ENCODE data around the gene KCNH3. TPM values are rescaled to one million over a fixed set of nuclear protein-coding genes. Genes with fewer than 3 reads are reported as not detected.

Gene KCNH3
- total and polyA plus RNA-seq, 4 donors, result 0.07 to 0.24 (median 0.19) TPM; not detected in 1

- no peak for TF ChIP-seq ZBTB33 (IDR thresholded peaks at IDR 0.05)
- TF ChIP-seq YY1 (IDR thresholded peaks at IDR 0.05), result no peak
- TF ChIP-seq NR2F2 (IDR thresholded peaks at IDR 0.05), result no peak
- no peak for TF ChIP-seq MAX (IDR thresholded peaks at IDR 0.05)
- TF ChIP-seq FOXA1 (IDR thresholded peaks at IDR 0.05), result no peak
- TF ChIP-seq FOXA2 (IDR thresholded peaks at IDR 0.05), result no peak
- TF ChIP-seq HNF4A (conservative IDR thresholded peaks at IDR 0.05), result no peak
- no peak for TF ChIP-seq EGR1 (IDR thresholded peaks at IDR 0.05; ENCODE audit: low read depth in 2 of 2)
Observed at GRCh38 chr12:49562831-49563230, 24.0 kb downstream of the KCNH3 start (continued).

- 93% methylated on average over 14 of the region's 14 CpGs for WGBS
- H3K4me3 ChIP-seq (ENCODE audit: low read depth in 1 of 3, low read length in 3 of 3), result no peak overlapping the region
- no peak overlapping the region for H3K27ac ChIP-seq (ENCODE audit: low read depth in 1 of 2, low read length in 2 of 2)
- TF ChIP-seq TAF1 (conservative IDR thresholded peaks at IDR 0.05) (no peak), MAX (IDR thresholded peaks at IDR 0.05) (no peak), ATF3 (IDR thresholded peaks at IDR 0.05) (no peak)
- peaks cover 3 to 21% (median 18%) of the 10 kb centered on the region in 4 donors for H3K4me1 ChIP-seq (ENCODE audit: control insufficient read depth in 4 of 4, insufficient read depth in 4 of 4, low read length in 3 of 4)
- H3K9me3 ChIP-seq (ENCODE audit: control insufficient read depth in 4 of 4, low read length in 3 of 4), result no peaks in the 10 kb centered on the region
- no peak overlapping the region for H3K9ac ChIP-seq (ENCODE audit: low read depth in 1 of 2, low read length in 2 of 2)
- H3K27me3 ChIP-seq (ENCODE audit: control insufficient read depth in 4 of 4, insufficient read depth in 4 of 4, low read length in 3 of 4), result no peaks in the 10 kb centered on the region
- DNase-seq (ENCODE audit: low spot score), result no peak
- H3K36me3 ChIP-seq (ENCODE audit: control insufficient read depth in 4 of 4, insufficient read depth in 3 of 4, low read depth in 1 of 4, low read length in 3 of 4), result peaks cover 14 to 57% (median 42%) of the 10 kb centered on the region in 4 donors
Observed at GRCh38 chr12:49563951-49564685, 25.3 kb downstream of the KCNH3 start.

- Histone ChIP-seq H3K27ac (ENCODE audit: low read depth in 1 of 2, low read length in 2 of 2) (no peak overlapping the region), H3K4me3 (ENCODE audit: low read depth in 1 of 3, low read length in 3 of 3) (no peak overlapping the region), H3K9me3 (ENCODE audit: control insufficient read depth in 4 of 4, low read length in 3 of 4) (no peaks in the 10 kb centered on the region), H3K9ac (ENCODE audit: low read depth in 1 of 2, low read length in 2 of 2) (no peak overlapping the region), H3K36me3 (ENCODE audit: control insufficient read depth in 4 of 4, insufficient read depth in 3 of 4, low read depth in 1 of 4, low read length in 3 of 4) (peaks cover 10 to 50% (median 36%) of the 10 kb centered on the region in 4 donors), H3K4me1 (ENCODE audit: control insufficient read depth in 4 of 4, insufficient read depth in 4 of 4, low read length in 3 of 4) (peaks cover 3 to 21% (median 19%) of the 10 kb centered on the region in 4 donors), H3K27me3 (ENCODE audit: control insufficient read depth in 4 of 4, insufficient read depth in 4 of 4, low read length in 3 of 4) (no peaks in the 10 kb centered on the region)
- DNase-seq (ENCODE audit: low spot score), result no peak
- 79% methylated on average over 8 of the region's 8 CpGs for WGBS
- TF ChIP-seq RAD21 (IDR thresholded peaks at IDR 0.05), result no peak
- TF ChIP-seq EGR1 (IDR thresholded peaks at IDR 0.05; ENCODE audit: low read depth in 2 of 2), result no peak
- TF ChIP-seq FOXA1 (IDR thresholded peaks at IDR 0.05), result no peak
- TF ChIP-seq TAF1 (conservative IDR thresholded peaks at IDR 0.05), result no peak
- TF ChIP-seq RXRA (IDR thresholded peaks at IDR 0.05), result no peak
- no peak for TF ChIP-seq ATF3 (IDR thresholded peaks at IDR 0.05)
- no peak for TF ChIP-seq MAX (IDR thresholded peaks at IDR 0.05)
- TF ChIP-seq ZBTB33 (IDR thresholded peaks at IDR 0.05), result no peak
- no peak for TF ChIP-seq CTCF (IDR thresholded peaks at IDR 0.05; ENCODE audit: low read depth, low read length, missing input control)
- TF ChIP-seq NR2F2 (IDR thresholded peaks at IDR 0.05), result no peak
- TF ChIP-seq HNF4G (IDR thresholded peaks at IDR 0.05), result no peak
- TF ChIP-seq REST (IDR thresholded peaks at IDR 0.05), result no peak
- no peak for TF ChIP-seq JUND (IDR thresholded peaks at IDR 0.05)
Observed at GRCh38 chr12:49564686-49565405, 26.0 kb downstream of the KCNH3 start.
